Measurements from ENCODE around the gene DYNC1LI2. TPM values are rescaled to one million over a fixed set of nuclear protein-coding genes. Genes with fewer than 3 reads are reported as not detected.
"Not testable (repeated sequence)": the region's sequence is repeated elsewhere in the genome, so short reads cannot be mapped to it uniquely, and the experiment has no call there.

The DYNC1LI2 gene
- total and polyA plus RNA-seq, 2 experiments from 2014 or later = 58.6 to 89.6 TPM

DNA sequence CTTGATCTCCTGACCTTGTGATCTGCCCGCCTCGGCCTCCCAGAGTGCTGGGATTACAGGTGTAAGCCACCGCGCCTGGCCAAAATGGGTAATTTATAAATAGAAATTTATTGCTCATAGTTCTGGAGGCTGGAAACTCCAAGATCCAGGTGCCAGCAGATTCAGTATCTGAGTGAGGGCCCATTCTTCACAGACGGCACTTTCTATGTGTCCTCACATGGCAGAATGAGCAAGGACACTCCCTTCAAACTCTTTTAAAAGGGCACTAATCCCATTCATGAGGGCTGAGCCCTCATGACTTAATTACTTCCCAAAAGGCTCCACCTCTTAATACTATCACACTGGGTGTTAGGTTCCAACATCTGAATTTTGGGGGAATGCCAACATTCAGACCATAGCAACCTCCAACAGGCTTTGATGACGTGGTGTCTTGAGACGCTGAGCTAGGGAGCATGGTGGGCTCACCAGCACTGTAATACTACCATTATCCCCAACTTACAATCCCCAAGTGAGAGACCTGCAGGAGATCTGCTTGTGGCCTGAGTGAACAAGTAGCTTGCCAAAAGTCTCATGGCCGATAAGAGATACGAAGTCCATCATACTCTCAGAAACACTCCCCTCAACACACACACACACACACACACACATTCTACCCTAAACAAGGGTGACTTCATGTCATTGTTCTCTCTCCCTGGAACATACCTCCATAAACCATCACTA lies 63.3 kb downstream of the DYNC1LI2 start:
- no peak for DNase-seq (ENCODE audit: low read depth in 1 of 2, low spot score in 1 of 2)
- H3K36me3 ChIP-seq = no peaks in the 10 kb centered on the region
- no peaks in the 10 kb centered on the region for H3K27me3 ChIP-seq
- TF ChIP-seq, protein P1, sequence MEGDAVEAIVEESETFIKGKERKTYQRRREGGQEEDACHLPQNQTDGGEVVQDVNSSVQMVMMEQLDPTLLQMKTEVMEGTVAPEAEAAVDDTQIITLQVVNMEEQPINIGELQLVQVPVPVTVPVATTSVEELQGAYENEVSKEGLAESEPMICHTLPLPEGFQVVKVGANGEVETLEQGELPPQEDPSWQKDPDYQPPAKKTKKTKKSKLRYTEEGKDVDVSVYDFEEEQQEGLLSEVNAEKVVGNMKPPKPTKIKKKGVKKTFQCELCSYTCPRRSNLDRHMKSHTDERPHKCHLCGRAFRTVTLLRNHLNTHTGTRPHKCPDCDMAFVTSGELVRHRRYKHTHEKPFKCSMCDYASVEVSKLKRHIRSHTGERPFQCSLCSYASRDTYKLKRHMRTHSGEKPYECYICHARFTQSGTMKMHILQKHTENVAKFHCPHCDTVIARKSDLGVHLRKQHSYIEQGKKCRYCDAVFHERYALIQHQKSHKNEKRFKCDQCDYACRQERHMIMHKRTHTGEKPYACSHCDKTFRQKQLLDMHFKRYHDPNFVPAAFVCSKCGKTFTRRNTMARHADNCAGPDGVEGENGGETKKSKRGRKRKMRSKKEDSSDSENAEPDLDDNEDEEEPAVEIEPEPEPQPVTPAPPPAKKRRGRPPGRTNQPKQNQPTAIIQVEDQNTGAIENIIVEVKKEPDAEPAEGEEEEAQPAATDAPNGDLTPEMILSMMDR (IDR thresholded peaks at IDR 0.05; ENCODE audit: low read depth, low read length) = no peak
- H3K27ac ChIP-seq = no peak overlapping the region
- peaks cover 6% of the 10 kb centered on the region for H3K4me1 ChIP-seq (ENCODE audit: low read depth)
- no peaks in the 10 kb centered on the region for H3K9me3 ChIP-seq (ENCODE audit: low read depth)
- no peak overlapping the region for H3K4me3 ChIP-seq

DNA sequence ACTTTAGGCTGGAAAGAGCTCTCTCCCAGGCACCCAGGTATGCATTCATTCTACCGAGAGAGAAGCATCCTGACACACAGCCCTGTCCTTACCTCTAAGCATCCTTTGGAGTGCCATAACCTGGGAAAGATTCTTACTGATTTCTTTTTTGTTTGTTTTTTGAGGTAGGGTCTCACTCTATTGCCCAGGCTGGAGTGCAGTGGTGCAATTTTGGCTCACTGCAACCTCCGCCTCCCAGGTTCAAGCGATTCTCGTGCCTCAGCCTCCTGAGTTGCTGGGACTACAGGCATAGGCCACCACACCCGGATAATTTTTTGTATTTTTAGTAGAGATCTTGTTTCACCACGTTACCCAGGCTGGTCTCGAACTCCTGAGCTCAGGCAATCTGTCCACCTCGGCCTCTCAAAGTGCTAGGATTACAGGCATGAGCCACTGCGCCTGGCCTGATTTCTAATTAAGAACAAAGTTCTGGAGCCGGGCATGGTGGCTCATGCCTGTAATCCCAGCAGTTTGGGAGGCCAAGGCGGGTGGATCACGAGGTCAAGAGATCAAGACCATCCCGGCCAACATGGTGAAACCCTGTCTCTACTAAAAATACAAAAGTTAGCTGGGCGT lies 65.8 kb downstream of the DYNC1LI2 start:
- not testable (repeated sequence) for H3K4me3 ChIP-seq; H3K27me3 ChIP-seq; H3K9me3 ChIP-seq (ENCODE audit: low read depth); DNase-seq (ENCODE audit: low read depth in 1 of 2, low spot score in 1 of 2); H3K36me3 ChIP-seq; H3K4me1 ChIP-seq (ENCODE audit: low read depth)
- peak overlapping the region; percentile 72 for H3K27ac ChIP-seq

DNA sequence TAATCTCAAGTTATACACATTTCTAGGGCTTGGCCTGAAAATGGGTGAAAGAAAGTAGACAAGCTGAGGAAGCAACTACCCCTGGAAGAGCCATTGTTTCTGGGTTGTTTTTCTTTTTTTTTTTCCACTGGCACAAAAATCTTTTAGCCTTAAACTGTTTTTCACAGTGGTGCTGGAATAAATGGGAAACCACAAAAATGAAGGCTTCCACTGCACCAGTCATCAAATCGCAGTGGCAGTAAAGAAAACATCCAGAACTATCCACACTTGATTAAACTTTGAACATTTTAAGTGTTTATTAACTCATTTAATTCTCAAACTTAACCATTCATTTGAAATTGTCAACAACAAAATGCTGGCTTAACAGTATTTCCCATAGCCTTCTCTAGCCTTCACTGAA lies 69.1 kb downstream of the DYNC1LI2 start:
- Histone ChIP-seq H3K27me3 (no peaks in the 10 kb centered on the region), H3K27ac (no peak overlapping the region), H3K9me3 (ENCODE audit: low read depth) (no peaks in the 10 kb centered on the region), H3K4me1 (ENCODE audit: low read depth) (peaks cover 22% of the 10 kb centered on the region), H3K4me3 (no peak overlapping the region), H3K36me3 (no peaks in the 10 kb centered on the region)
- peak in 1 of 2 donors; percentile 39 for DNase-seq (ENCODE audit: low read depth in 1 of 2, low spot score in 1 of 2)
- TF ChIP-seq, protein P1 (IDR thresholded peaks at IDR 0.05; ENCODE audit: low read depth, low read length) = no peak

DNA sequence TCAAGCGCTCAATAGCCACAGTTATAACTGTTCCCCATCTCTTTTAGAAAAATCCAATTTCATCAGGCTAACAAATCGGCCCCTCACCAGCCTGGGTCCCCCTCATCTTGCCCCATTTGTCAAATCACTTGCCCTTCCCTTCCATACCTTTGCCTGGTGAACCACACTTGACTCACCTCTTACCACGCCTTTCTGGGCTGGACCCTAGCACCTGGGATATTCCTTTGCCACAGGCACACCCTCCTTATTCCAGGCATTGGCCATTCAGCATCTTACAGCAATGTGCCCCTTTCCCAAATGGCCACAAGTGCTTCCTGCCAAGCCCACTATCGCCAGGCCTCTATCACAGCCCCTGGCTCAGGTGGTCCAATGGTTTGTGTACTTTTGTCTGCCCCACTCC lies 69.7 kb downstream of the DYNC1LI2 start:
- no peak overlapping the region for H3K4me3 ChIP-seq
- no peaks in the 10 kb centered on the region for H3K27me3 ChIP-seq
- H3K27ac ChIP-seq = no peak overlapping the region
- H3K4me1 ChIP-seq (ENCODE audit: low read depth) = peaks cover 28% of the 10 kb centered on the region
- DNase-seq (ENCODE audit: low read depth in 1 of 2, low spot score in 1 of 2) = no peak
- TF ChIP-seq, protein P1 (IDR thresholded peaks at IDR 0.05; ENCODE audit: low read depth, low read length) = no peak
- H3K9me3 ChIP-seq (ENCODE audit: low read depth) = no peaks in the 10 kb centered on the region
- H3K36me3 ChIP-seq = no peaks in the 10 kb centered on the region

DNA sequence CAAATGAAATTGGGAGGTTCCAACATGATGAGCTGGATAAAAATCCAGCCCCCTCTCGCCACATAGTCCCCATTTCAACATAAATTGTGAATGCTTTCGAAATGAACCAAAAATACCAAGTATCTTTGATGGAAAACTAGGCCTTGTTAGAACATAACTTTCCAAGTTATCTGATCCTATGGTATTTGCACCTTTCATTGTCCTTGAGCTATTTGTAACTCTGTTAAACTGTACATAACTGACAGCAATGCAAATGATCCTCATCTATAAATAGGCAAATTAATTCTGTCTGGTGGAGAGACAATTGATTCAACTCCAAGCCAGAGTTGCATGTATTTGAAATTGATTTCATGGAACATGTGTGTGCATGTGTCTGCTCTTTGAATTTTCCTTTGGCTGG lies 73.1 kb downstream of the DYNC1LI2 start:
- Histone ChIP-seq H3K36me3 (no peaks in the 10 kb centered on the region), H3K27ac (peak overlapping the region; percentile 77), H3K9me3 (ENCODE audit: low read depth) (no peaks in the 10 kb centered on the region), H3K4me1 (ENCODE audit: low read depth) (peaks cover 25% of the 10 kb centered on the region), H3K4me3 (no peak overlapping the region), H3K27me3 (no peaks in the 10 kb centered on the region)
- no peak for DNase-seq (ENCODE audit: low read depth in 1 of 2, low spot score in 1 of 2)
- TF ChIP-seq, protein P1 (IDR thresholded peaks at IDR 0.05; ENCODE audit: low read depth, low read length) = no peak

DNA sequence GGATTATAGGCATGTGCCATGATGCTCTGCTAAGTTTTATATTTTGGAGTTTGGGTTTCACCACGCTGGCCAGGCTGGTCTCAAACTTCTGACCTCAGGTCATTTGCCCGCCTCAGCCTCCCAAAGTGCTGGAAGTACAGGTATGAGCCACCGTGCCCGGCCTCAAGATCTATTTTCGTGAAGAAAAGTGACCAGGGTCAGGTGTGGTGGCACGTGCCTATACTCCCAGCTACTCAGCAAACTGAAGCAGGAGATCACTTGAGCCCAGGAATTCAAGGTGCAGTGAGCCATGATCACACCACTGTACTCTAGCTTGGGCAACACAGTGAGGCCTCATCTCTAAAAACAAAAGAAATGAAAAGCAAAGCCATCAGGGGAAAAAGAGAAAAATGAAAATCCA lies 73.6 kb downstream of the DYNC1LI2 start:
- Histone ChIP-seq H3K4me1 (ENCODE audit: low read depth) (peaks cover 25% of the 10 kb centered on the region), H3K27ac (peak overlapping the region; percentile 77), H3K36me3 (no peaks in the 10 kb centered on the region), H3K9me3 (ENCODE audit: low read depth) (no peaks in the 10 kb centered on the region), H3K4me3 (no peak overlapping the region), H3K27me3 (no peaks in the 10 kb centered on the region)
- DNase-seq (ENCODE audit: low read depth in 1 of 2, low spot score in 1 of 2) = no peak
- TF ChIP-seq, protein P1 (IDR thresholded peaks at IDR 0.05; ENCODE audit: low read depth, low read length) = no peak
